GM21737 (cell line): ENCODE measurements around the gene PI4KA.

Experiments
- ATAC-seq: cut with Tn5 transposase; IDR thresholded peaks from one replicate; pipeline ENCODE4 v1.9.1; 2021; ENCODE audit warnings: mild to moderate bottlenecking, moderate library complexity; ENCODE audit not compliant: unreplicated experiment

Gene PI4KA

GRCh38 chr22:20819471-20819870, 39.1 kb downstream of the PI4KA start:
- no peak for ATAC-seq

GRCh38 chr22:20818471-20818870, 40.1 kb downstream of the PI4KA start:
- no peak for ATAC-seq

GRCh38 chr22:20816559-20816958, 42.1 kb downstream of the PI4KA start:
- ATAC-seq: no peak

GRCh38 chr22:20815477-20816050, 43.0 kb downstream of the PI4KA start:
- no peak for ATAC-seq

- no peak for ATAC-seq
Measured at GRCh38 chr22:20814221-20814808, 44.3 kb downstream of the PI4KA start.

GRCh38 chr22:20813056-20813455, 45.6 kb downstream of the PI4KA start:
- ATAC-seq: no peak

GRCh38 chr22:20811971-20812660, 46.5 kb downstream of the PI4KA start:
- ATAC-seq: no peak

- ATAC-seq: no peak
Measured at GRCh38 chr22:20811171-20811570, 47.4 kb downstream of the PI4KA start.

- ATAC-seq: no peak
Measured at GRCh38 chr22:20810645-20811044, 48.0 kb downstream of the PI4KA start.

GRCh38 chr22:20809538-20810185, 48.9 kb downstream of the PI4KA start:
- no peak for ATAC-seq

- no peak for ATAC-seq
Measured at GRCh38 chr22:20808844-20809243, 49.8 kb downstream of the PI4KA start.

- no peak for ATAC-seq
Measured at GRCh38 chr22:20807315-20807752, 51.3 kb downstream of the PI4KA start.

- ATAC-seq: no peak
Measured at GRCh38 chr22:20805972-20806471, 52.6 kb downstream of the PI4KA start.

GRCh38 chr22:20804650-20805049, 54.0 kb downstream of the PI4KA start:
- no peak for ATAC-seq

GRCh38 chr22:20803696-20804324, 54.8 kb downstream of the PI4KA start:
- ATAC-seq: no peak

GRCh38 chr22:20802922-20803553, 55.6 kb downstream of the PI4KA start:
- no peak for ATAC-seq

- ATAC-seq: no peak
Measured at GRCh38 chr22:20802452-20802851, 56.2 kb downstream of the PI4KA start.

GRCh38 chr22:20799449-20799848, 59.2 kb downstream of the PI4KA start:
- ATAC-seq: no peak

GRCh38 chr22:20798974-20799373, 59.6 kb downstream of the PI4KA start:
- ATAC-seq: no peak

GRCh38 chr22:20798218-20798617, 60.4 kb downstream of the PI4KA start:
- ATAC-seq: no peak

GRCh38 chr22:20796731-20797130, 61.9 kb downstream of the PI4KA start:
- ATAC-seq: no peak
